H9 (cell line): Measurements from ENCODE around the gene ANO2. TPM values are rescaled to one million over a fixed set of nuclear protein-coding genes. Genes with fewer than 3 reads are reported as not detected.

Source experiments
- DNase-seq: peaks from one replicate; pipeline ENCODE4 v3.0.0-alpha.2; 2017
- H2AFZ ChIP-seq: one replicate; pipeline ENCODE4 v1.6.1; 2013; ENCODE audit warnings: mild to moderate bottlenecking, low read length, control low read depth, moderate library complexity
- H2AK5ac ChIP-seq: 2 replicates; pipeline ENCODE4 v1.6.1; 2013; ENCODE audit warnings: low read length, control low read depth, mixed read lengths; ENCODE audit not compliant: insufficient read length
- H2BK120ac ChIP-seq: one replicate; pipeline ENCODE4 v1.6.1; 2013; ENCODE audit warnings: low read depth, mild to moderate bottlenecking, low read length, control low read depth, inconsistent platforms; ENCODE audit not compliant: poor library complexity, severe bottlenecking
- H2BK12ac ChIP-seq: 2 replicates; pipeline ENCODE4 v1.6.1; 2013; ENCODE audit warnings: low read length, control low read depth, mixed read lengths, low read depth; ENCODE audit not compliant: insufficient read length
- H2BK15ac ChIP-seq: 2 replicates; pipeline ENCODE4 v1.6.1; 2013; ENCODE audit warnings: low read depth, low read length, control low read depth
- H2BK20ac ChIP-seq: one replicate; pipeline ENCODE4 v1.6.1; 2013; ENCODE audit warnings: low read depth, mild to moderate bottlenecking, low read length, control low read depth, inconsistent platforms; ENCODE audit not compliant: poor library complexity, severe bottlenecking
- H2BK5ac ChIP-seq: 2 replicates; pipeline ENCODE4 v1.6.1; 2013; ENCODE audit warnings: low read length, control low read depth, mixed read lengths; ENCODE audit not compliant: insufficient read length
- H3K14ac ChIP-seq: 2 replicates; pipeline ENCODE4 v1.6.1; 2013; ENCODE audit warnings: low read length, control low read depth; ENCODE audit not compliant: insufficient read depth
- H3K18ac ChIP-seq: 2 replicates; pipeline ENCODE4 v1.6.1; 2013; ENCODE audit warnings: low read depth, mild to moderate bottlenecking, mixed read lengths, low read length, control low read depth; ENCODE audit not compliant: insufficient read length
- H3K23ac ChIP-seq: 2 replicates; pipeline ENCODE4 v1.6.1; 2013; ENCODE audit warnings: low read length, control low read depth, mixed read lengths, low read depth; ENCODE audit not compliant: insufficient read length
- H3K23me2 ChIP-seq: 2 replicates; pipeline ENCODE4 v1.6.1; 2013; ENCODE audit warnings: low read depth, mild to moderate bottlenecking, mixed read lengths, low read length, control low read depth; ENCODE audit not compliant: insufficient read length, poor library complexity, severe bottlenecking
- H3K27ac ChIP-seq: 2 replicates; pipeline ENCODE4 v1.5.1; 2013; ENCODE audit warnings: low read length, control low read depth, mixed read lengths, low read depth; ENCODE audit not compliant: insufficient read length
- H3K27me3 ChIP-seq: 2 replicates; pipeline ENCODE4 v1.6.1; 2013; ENCODE audit warnings: low read length, control low read depth, inconsistent platforms; ENCODE audit not compliant: insufficient read depth
- H3K4ac ChIP-seq: 2 replicates; pipeline ENCODE4 v1.6.1; 2013; ENCODE audit warnings: low read depth, mild to moderate bottlenecking, control low read depth, inconsistent platforms, low read length, moderate library complexity
- H3K4me1 ChIP-seq: 2 replicates; pipeline ENCODE4 v1.6.1; 2013; ENCODE audit warnings: low read length, control low read depth, inconsistent platforms; ENCODE audit not compliant: insufficient read depth
- H3K4me2 ChIP-seq: 2 replicates; pipeline ENCODE4 v1.6.1; 2013; ENCODE audit warnings: low read length, control low read depth, mixed read lengths; ENCODE audit not compliant: insufficient read length, insufficient read depth
- H3K56ac ChIP-seq: 2 replicates; pipeline ENCODE4 v1.6.1; 2013; ENCODE audit warnings: low read depth, mild to moderate bottlenecking, mixed read lengths, low read length, control low read depth; ENCODE audit not compliant: insufficient read length
- H3K79me1 ChIP-seq: 2 replicates; pipeline ENCODE4 v1.6.1; 2013; ENCODE audit warnings: low read depth, mild to moderate bottlenecking, moderate library complexity, low read length, control low read depth, inconsistent platforms; ENCODE audit not compliant: insufficient read depth, poor library complexity, severe bottlenecking
- H3K79me2 ChIP-seq: 2 replicates; pipeline ENCODE4 v1.6.1; 2013; ENCODE audit warnings: low read length, control low read depth, inconsistent platforms; ENCODE audit not compliant: insufficient read depth
- H3K9ac ChIP-seq: 2 replicates; pipeline ENCODE4 v1.6.1; 2013; ENCODE audit warnings: low read length, control low read depth, mixed read lengths; ENCODE audit not compliant: insufficient read length; ENCODE audit errors: extremely low read depth
- H3K9me3 ChIP-seq: one replicate; pipeline ENCODE4 v1.6.1; 2013; ENCODE audit warnings: low read depth, low read length, inconsistent platforms; ENCODE audit not compliant: control insufficient read depth
- H3T11ph ChIP-seq: one replicate; pipeline ENCODE4 v1.6.1; 2013; ENCODE audit warnings: mild to moderate bottlenecking, low read length, control low read depth, inconsistent platforms
- H4K20me1 ChIP-seq: one replicate; pipeline ENCODE4 v1.6.1; 2013; ENCODE audit not compliant: control insufficient read depth, insufficient read length, insufficient read depth
- H4K5ac ChIP-seq: 2 replicates; pipeline ENCODE4 v1.6.1; 2013; ENCODE audit warnings: low read depth, mild to moderate bottlenecking, mixed read lengths, low read length, control low read depth; ENCODE audit not compliant: insufficient read length
- H4K8ac ChIP-seq: replicated peaks from 2 replicates; pipeline ENCODE4 v1.6.1; 2013; ENCODE audit warnings: low read length, control low read depth, mixed read lengths, low read depth; ENCODE audit not compliant: insufficient read length
- H4K91ac ChIP-seq: 2 replicates; pipeline ENCODE4 v1.6.1; 2013; ENCODE audit warnings: low read depth, mild to moderate bottlenecking, moderate library complexity, mixed read lengths, low read length, control low read depth; ENCODE audit not compliant: insufficient read length
- H3K27ac Mint-ChIP-seq, 3 experiments: 2 replicates in 2 of 3; 3 replicates in 1 of 3; pipeline ENCODE4 v1.8.0; 2020 to 2021; ENCODE audit warnings: mixed read lengths in 3 of 3, mild to moderate bottlenecking in 1 of 3, moderate library complexity in 1 of 3
- H3K27me3 Mint-ChIP-seq: 2 replicates; pipeline ENCODE4 v1.8.0; 2021; ENCODE audit warnings: low read depth, mild to moderate bottlenecking, moderate library complexity, mixed read lengths
- H3K36me3 Mint-ChIP-seq, 3 experiments: 2 replicates in 2 of 3; 3 replicates in 1 of 3; pipeline ENCODE4 v1.8.0; 2020 to 2021; ENCODE audit warnings: low read depth in 3 of 3, mixed read lengths in 3 of 3; ENCODE audit not compliant: insufficient read depth in 1 of 3
- H3K4me1 Mint-ChIP-seq, 2 experiments: 2 replicates each; pipeline ENCODE4 v1.8.0; 2020; ENCODE audit warnings: mixed read lengths in 2 of 2
- H3K4me3 Mint-ChIP-seq, 2 experiments: 2 replicates in 1 of 2; 3 replicates in 1 of 2; pipeline ENCODE4 v1.8.0; 2020 to 2021; ENCODE audit warnings: mild to moderate bottlenecking in 2 of 2, mixed read lengths in 2 of 2, moderate library complexity in 1 of 2
- H3K9me3 Mint-ChIP-seq, 2 experiments: 2 replicates in 1 of 2; 3 replicates in 1 of 2; pipeline ENCODE4 v1.8.0; 2020; ENCODE audit warnings: mild to moderate bottlenecking in 2 of 2, mixed read lengths in 2 of 2, moderate library complexity in 1 of 2
- WGBS: extraction: QIAGEN DNeasy Blood & Tissue Kit; methylation state at CpG from one replicate; pipeline ENCODE4 v1.1.7; 2013; ENCODE audit warnings: missing lambda C conversion rate, low lambda C conversion rate, mixed read lengths; ENCODE audit not compliant: insufficient read length; ENCODE audit errors: extremely low coverage; 5-methylcytosine and 5-hydroxymethylcytosine counted together
- total RNA-seq: library from RNA; stranded (reverse); gene quantifications from 2 replicates; pipeline ENCODE4 v1.2.1, GENCODE V29; 2021
- TF ChIP-seq, protein P1 (sequence below): fragments of 200-600 bp; sonication (generic); conservative IDR thresholded peaks from 3 replicates; pipeline ENCODE4 v1.8.0; 2021; ENCODE audit warnings: antibody characterized with exemption, mild to moderate bottlenecking

ANO2 gene
- total RNA-seq, 1 experiment from 2014 or later: 3.8 TPM

DNA sequence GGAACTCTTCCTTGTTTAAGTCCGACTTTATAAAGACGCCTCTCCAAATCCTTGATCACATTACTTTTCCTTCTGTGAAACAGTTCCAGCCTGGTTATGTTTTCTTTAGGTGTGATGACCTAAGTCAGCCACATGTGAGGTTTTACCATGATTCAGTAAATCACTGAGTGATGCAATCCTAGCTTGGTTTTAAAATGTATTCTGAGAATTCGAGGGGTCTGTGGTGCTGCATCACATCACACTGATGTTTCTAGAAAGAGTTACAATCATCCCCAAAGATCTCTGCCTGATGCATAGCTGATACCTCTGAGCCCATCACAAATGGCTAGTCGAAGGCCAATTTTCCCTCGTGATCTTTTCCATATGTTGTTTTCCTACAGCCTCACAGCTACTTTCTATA lies 152.7 kb downstream of the ANO2 start:
- Histone ChIP-seq H2BK12ac (no peak overlapping the region), H3K27me3 (no peaks in the 10 kb centered on the region), H3K79me1 (no peaks in the 10 kb centered on the region), H2BK15ac (no peak overlapping the region), H3K9me3 (no peaks in the 10 kb centered on the region), H3K4ac (no peak overlapping the region), H3K9ac (no peak overlapping the region), H3T11ph (no peak overlapping the region), H3K14ac (no peak overlapping the region), H4K8ac (no peak overlapping the region), H3K4me1 (no peaks in the 10 kb centered on the region), H4K5ac (no peak overlapping the region), H2AFZ (no peak overlapping the region), H2BK120ac (no peak overlapping the region), H3K18ac (no peak overlapping the region), H3K4me2 (no peak overlapping the region), H2BK20ac (no peak overlapping the region), H4K20me1 (no peaks in the 10 kb centered on the region), H4K91ac (no peak overlapping the region), H2AK5ac (no peak overlapping the region), H3K56ac (no peak overlapping the region), H3K23me2 (no peaks in the 10 kb centered on the region), H3K23ac (no peak overlapping the region), H2BK5ac (no peak overlapping the region), H3K79me2 (no peaks in the 10 kb centered on the region), H3K27ac (no peak overlapping the region)
- no peak overlapping the region for H3K27ac Mint-ChIP-seq
- WGBS: no CpG with 5 or more reads among the region's 5 CpGs
- no peak overlapping the region for H3K4me3 Mint-ChIP-seq
- H3K36me3 Mint-ChIP-seq: no peaks in the 10 kb centered on the region
- no peaks in the 10 kb centered on the region; a peak in 1 of 5 replicates for H3K9me3 Mint-ChIP-seq
- DNase-seq: no peak
- H3K4me1 Mint-ChIP-seq: no peaks in the 10 kb centered on the region
- peaks cover 4% of the 10 kb centered on the region; the same call in 1 of the 2 replicates for H3K27me3 Mint-ChIP-seq
- TF ChIP-seq, protein P1, sequence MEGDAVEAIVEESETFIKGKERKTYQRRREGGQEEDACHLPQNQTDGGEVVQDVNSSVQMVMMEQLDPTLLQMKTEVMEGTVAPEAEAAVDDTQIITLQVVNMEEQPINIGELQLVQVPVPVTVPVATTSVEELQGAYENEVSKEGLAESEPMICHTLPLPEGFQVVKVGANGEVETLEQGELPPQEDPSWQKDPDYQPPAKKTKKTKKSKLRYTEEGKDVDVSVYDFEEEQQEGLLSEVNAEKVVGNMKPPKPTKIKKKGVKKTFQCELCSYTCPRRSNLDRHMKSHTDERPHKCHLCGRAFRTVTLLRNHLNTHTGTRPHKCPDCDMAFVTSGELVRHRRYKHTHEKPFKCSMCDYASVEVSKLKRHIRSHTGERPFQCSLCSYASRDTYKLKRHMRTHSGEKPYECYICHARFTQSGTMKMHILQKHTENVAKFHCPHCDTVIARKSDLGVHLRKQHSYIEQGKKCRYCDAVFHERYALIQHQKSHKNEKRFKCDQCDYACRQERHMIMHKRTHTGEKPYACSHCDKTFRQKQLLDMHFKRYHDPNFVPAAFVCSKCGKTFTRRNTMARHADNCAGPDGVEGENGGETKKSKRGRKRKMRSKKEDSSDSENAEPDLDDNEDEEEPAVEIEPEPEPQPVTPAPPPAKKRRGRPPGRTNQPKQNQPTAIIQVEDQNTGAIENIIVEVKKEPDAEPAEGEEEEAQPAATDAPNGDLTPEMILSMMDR: no peak
